Measurements from ENCODE around the gene TADA2A. TPM values are rescaled to one million over a fixed set of nuclear protein-coding genes. Genes with fewer than 3 reads are reported as not detected.

TADA2A gene
- total RNA-seq, 1 donor from 2014 or later = 28.7 TPM

Other genes with a start within 250 kb of the TADA2A start
- gene C17orf78, start 30.9 kb upstream of the TADA2A start, total RNA-seq = not detected
- gene ACACA, start 50 bp upstream of the TADA2A start, total RNA-seq = 26.6 TPM
- gene DUSP14, start 83.0 kb downstream of the TADA2A start, total RNA-seq = 9.4 TPM
- gene SYNRG, start 202.5 kb downstream of the TADA2A start, total RNA-seq = 29.2 TPM
- gene DDX52, start 236.6 kb downstream of the TADA2A start, total RNA-seq = 21.4 TPM

Data from skeletal muscle tissue (tissue), 1 donor.